A549 (cell line): Measurements from ENCODE around the gene RNASEH2C.

Experiments used
- CBX8 ChIP-seq: fragments of 200-600 bp; sonication (generic); IDR thresholded peaks from 2 replicates; pipeline ENCODE4 v1.6.1; 2016
- CTCF ChIP-seq: fragments of >200 bp; sonication (Bioruptor Twin); formaldehyde crosslinking; IDR thresholded peaks from 3 replicates; pipeline ENCODE4 v1.5.1; 2016
- HOXA7 ChIP-seq: fragments of 250-450 bp; sonication (Bioruptor Pico); IDR thresholded peaks from 2 replicates; pipeline ENCODE4 v1.5.0; 2020; ENCODE audit warnings: mild to moderate bottlenecking, moderate library complexity
- JUN ChIP-seq, 2 experiments: fragments of >200 bp; sonication (Bioruptor Twin); formaldehyde crosslinking; IDR thresholded peaks; 2 replicates in 1 of 2; 3 replicates in 1 of 2; pipeline ENCODE4 v1.6.1; 2016 to 2017
- JUNB ChIP-seq: fragments of >200 bp; sonication (Bioruptor Twin); formaldehyde crosslinking; IDR thresholded peaks from 2 replicates; pipeline ENCODE4 v1.6.1; 2016
- MAX ChIP-seq: IDR thresholded peaks from 2 replicates; pipeline ENCODE4 v1.6.1; 2012
- MAZ ChIP-seq: fragments of 150-350 bp; IDR thresholded peaks from 2 replicates; pipeline ENCODE4 v1.6.1; 2014; ENCODE audit warnings: antibody characterized with exemption, low read depth, low read length, borderline replicate concordance
- NPAS2 ChIP-seq: fragments of 250-450 bp; sonication (Bioruptor Pico); IDR thresholded peaks from 2 replicates; pipeline ENCODE4 v1.8.0; 2022; ENCODE audit warnings: mild to moderate bottlenecking, moderate library complexity, borderline replicate concordance
- POLR2A ChIP-seq: IDR thresholded peaks from 2 replicates; pipeline ENCODE4 v1.6.1; 2012; ENCODE audit warnings: mild to moderate bottlenecking, low read length
- RAD21 ChIP-seq, 2 experiments: fragments of >200 bp in 1 of 2; sonication (Bioruptor Twin) in 1 of 2; formaldehyde crosslinking in 1 of 2; IDR thresholded peaks in 1 of 2; conservative IDR thresholded peaks in 1 of 2; 2 replicates in 1 of 2; 3 replicates in 1 of 2; pipeline ENCODE4 v1.6.1; 2012 to 2018; ENCODE audit warnings: inconsistent platforms in 1 of 2
- RNF2 ChIP-seq: fragments of 200-600 bp; sonication (generic); IDR thresholded peaks from 2 replicates; pipeline ENCODE4 v1.6.1; 2016; ENCODE audit warnings: low read depth, mild to moderate bottlenecking, antibody characterized with exemption, moderate library complexity, borderline replicate concordance
- USF2 ChIP-seq: fragments of 450-650 bp; IDR thresholded peaks from 2 replicates; pipeline ENCODE4 v1.6.1; 2014; ENCODE audit warnings: antibody characterized with exemption

- TF ChIP-seq CTCF: no peak
- TF ChIP-seq RAD21 (conservative IDR thresholded peaks at IDR 0.05 in 1 of 2, IDR thresholded peaks at IDR 0.05 in 1 of 2): no peak
- no peak for TF ChIP-seq USF2
- TF ChIP-seq CBX8: no peak
- TF ChIP-seq JUN (IDR thresholded peaks at IDR 0.05): no peak
- TF ChIP-seq MAZ: no peak
- no peak for TF ChIP-seq HOXA7 (CRISPR knock-in tag)
- TF ChIP-seq MAX: no peak
- no peak for TF ChIP-seq RNF2
- TF ChIP-seq POLR2A: no peak
- no peak for TF ChIP-seq JUNB
- no peak for TF ChIP-seq NPAS2 (CRISPR knock-in tag)
Observed at GRCh38 chr11:65672180-65672860, 48.3 kb downstream of the RNASEH2C start.
